ENCODE measurements around the gene CDC123.

GRCh38 chr10:12189426-12189825 is 6.6 kb upstream of the CDC123 start:
- TF ChIP-seq CTCF (IDR thresholded peaks at IDR 0.05; ENCODE audit: low read depth, low read length, missing input control) (no peak), MAX (IDR thresholded peaks at IDR 0.05) (no peak), REST (IDR thresholded peaks at IDR 0.05) (no peak)
